ENCODE measurements around the gene AP1S1.

AP1S1 gene

DNA sequence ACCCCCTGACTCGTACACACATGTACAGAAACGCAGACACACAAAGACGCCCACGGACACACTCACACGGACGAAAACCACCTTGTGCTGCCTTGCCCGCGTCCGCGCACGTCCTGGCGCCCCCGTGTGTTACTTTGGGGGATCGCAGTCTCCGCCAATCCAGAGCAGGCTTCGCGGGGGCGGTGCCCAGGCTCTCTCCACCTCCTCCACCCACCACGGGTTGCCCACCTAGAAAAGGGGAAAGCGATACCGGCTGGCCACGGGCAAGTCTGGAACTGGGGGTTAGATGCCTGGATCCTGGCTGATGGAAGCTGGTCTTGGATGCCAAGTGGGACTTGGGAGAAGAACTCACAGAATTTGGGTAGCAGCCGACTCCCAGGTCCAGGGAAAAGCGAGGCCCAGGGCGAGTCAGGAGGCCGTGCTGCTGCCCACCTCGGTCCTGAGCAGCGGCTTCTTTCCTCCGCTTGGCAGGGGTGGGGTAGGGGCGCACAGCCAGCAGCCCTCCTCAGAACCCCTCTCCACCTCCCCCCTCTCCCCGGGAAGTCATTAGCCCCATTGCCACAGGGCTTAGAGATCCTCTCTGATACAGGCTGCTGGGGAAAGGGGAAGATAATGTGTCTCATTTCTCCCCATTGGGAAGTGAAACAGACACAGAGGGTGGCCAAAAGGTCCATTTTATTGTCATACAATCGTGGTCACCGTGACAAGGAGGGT lies 15.7 kb downstream of the AP1S1 start:
- no peak overlapping the region for H3K4me3 ChIP-seq (IDR thresholded peaks at IDR 0.05; ENCODE audit: insufficient read depth, low read depth, low read length)
- no peak overlapping the region for H3K27ac ChIP-seq
- peaks cover 15% of the 10 kb centered on the region for H3K4me1 ChIP-seq (ENCODE audit: low read depth, poor library complexity, severe bottlenecking)
- no peak overlapping the region for H3K9ac ChIP-seq
- peak overlapping the region; percentile 18; the same call in 1 of the 2 replicates for H3K4me2 ChIP-seq
- peaks cover 89% of the 10 kb centered on the region for H3K27me3 ChIP-seq (ENCODE audit: insufficient read depth, low read depth)
- H2AFZ ChIP-seq (ENCODE audit: low read depth) = peak overlapping the region; percentile 38; the same call in 1 of the 2 replicates
- H3K36me3 ChIP-seq (ENCODE audit: insufficient read depth) = no peaks in the 10 kb centered on the region
- H4K20me1 ChIP-seq (ENCODE audit: insufficient read depth) = no peaks in the 10 kb centered on the region
- TF ChIP-seq, protein P1, sequence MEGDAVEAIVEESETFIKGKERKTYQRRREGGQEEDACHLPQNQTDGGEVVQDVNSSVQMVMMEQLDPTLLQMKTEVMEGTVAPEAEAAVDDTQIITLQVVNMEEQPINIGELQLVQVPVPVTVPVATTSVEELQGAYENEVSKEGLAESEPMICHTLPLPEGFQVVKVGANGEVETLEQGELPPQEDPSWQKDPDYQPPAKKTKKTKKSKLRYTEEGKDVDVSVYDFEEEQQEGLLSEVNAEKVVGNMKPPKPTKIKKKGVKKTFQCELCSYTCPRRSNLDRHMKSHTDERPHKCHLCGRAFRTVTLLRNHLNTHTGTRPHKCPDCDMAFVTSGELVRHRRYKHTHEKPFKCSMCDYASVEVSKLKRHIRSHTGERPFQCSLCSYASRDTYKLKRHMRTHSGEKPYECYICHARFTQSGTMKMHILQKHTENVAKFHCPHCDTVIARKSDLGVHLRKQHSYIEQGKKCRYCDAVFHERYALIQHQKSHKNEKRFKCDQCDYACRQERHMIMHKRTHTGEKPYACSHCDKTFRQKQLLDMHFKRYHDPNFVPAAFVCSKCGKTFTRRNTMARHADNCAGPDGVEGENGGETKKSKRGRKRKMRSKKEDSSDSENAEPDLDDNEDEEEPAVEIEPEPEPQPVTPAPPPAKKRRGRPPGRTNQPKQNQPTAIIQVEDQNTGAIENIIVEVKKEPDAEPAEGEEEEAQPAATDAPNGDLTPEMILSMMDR (conservative IDR thresholded peaks at IDR 0.05; ENCODE audit: low read depth, low read length) = peak; percentile 89
- no peaks in the 10 kb centered on the region for H3K79me2 ChIP-seq (ENCODE audit: insufficient read depth, low read depth)

DNA sequence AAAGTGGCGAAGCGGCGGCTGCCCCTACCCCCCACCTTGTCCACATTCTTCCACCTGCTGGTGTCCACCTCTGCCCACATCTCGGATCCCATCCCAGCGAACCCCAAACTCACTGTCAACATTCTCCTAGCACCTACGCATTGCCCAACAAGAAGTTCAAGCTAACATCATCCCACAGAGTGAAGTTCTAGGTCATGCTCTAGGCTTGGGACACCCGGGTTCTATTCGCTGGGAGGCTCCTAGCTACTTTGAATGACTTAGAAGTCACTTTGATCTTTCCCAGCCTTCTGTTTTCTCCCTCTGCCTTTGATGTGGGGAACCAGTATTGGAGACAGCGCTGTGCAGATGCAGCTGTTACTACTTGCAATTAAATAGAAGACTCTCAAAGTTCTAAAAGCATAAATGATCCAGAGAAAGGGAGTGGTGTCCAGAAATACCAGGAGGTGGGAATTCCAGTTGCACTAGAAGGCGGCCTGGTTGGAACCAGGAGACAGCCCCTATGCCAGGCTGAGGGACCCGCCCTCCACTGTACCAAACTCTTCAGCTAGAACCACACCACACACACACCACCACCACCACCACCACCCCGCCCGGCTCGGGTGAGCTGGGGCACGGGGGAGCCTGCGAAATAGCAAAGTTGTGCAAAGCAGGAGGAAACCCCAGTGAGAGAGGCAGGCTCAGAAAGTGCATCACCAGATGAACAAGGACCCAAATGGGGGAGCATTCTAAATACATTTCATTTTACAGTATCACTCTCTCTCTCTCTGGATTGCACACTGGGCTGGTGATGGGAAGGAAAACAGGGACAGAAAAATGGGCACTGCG lies 16.6 kb downstream of the AP1S1 start:
- H3K27me3 ChIP-seq (ENCODE audit: insufficient read depth, low read depth) = peaks cover 96% of the 10 kb centered on the region
- no peak overlapping the region for H2AFZ ChIP-seq (ENCODE audit: low read depth)
- TF ChIP-seq, protein P1 (conservative IDR thresholded peaks at IDR 0.05; ENCODE audit: low read depth, low read length) = no peak
- no peaks in the 10 kb centered on the region for H3K79me2 ChIP-seq (ENCODE audit: insufficient read depth, low read depth)
- H3K4me1 ChIP-seq (ENCODE audit: low read depth, poor library complexity, severe bottlenecking) = peaks cover 9% of the 10 kb centered on the region
- H4K20me1 ChIP-seq (ENCODE audit: insufficient read depth) = no peaks in the 10 kb centered on the region
- H3K9ac ChIP-seq = no peak overlapping the region
- no peak overlapping the region for H3K4me3 ChIP-seq (IDR thresholded peaks at IDR 0.05; ENCODE audit: insufficient read depth, low read depth, low read length)
- no peak overlapping the region for H3K27ac ChIP-seq
- H3K36me3 ChIP-seq (ENCODE audit: insufficient read depth) = no peaks in the 10 kb centered on the region
- no peak overlapping the region for H3K4me2 ChIP-seq

DNA sequence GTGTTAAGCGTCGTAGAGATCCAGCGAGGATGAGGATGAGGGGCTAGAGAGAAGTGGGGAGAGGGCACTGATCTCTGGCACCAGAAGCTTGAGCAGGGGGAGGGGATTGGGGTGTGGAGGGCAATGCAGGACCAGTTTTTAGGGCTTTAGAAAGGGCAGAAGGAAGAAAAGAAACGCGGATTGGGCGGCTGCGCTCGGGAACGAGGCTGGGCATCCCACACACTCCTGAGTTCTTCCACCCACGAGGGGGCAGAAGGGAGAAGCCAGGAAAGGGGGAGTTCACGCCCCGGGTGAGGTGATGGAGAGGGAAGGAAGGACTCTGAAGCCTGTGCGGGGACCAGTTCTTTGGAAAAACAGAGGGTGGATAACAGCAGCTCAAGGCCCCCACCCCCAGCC lies 17.2 kb downstream of the AP1S1 start:
- no peak overlapping the region for H3K4me2 ChIP-seq
- H3K27ac ChIP-seq = no peak overlapping the region
- TF ChIP-seq, protein P1 (conservative IDR thresholded peaks at IDR 0.05; ENCODE audit: low read depth, low read length) = no peak
- no peaks in the 10 kb centered on the region for H3K79me2 ChIP-seq (ENCODE audit: insufficient read depth, low read depth)
- H3K9ac ChIP-seq = no peak overlapping the region
- H3K36me3 ChIP-seq (ENCODE audit: insufficient read depth) = no peaks in the 10 kb centered on the region
- H3K27me3 ChIP-seq (ENCODE audit: insufficient read depth, low read depth) = peaks cover 96% of the 10 kb centered on the region
- no peaks in the 10 kb centered on the region for H4K20me1 ChIP-seq (ENCODE audit: insufficient read depth)
- peaks cover 7% of the 10 kb centered on the region for H3K4me1 ChIP-seq (ENCODE audit: low read depth, poor library complexity, severe bottlenecking)
- H2AFZ ChIP-seq (ENCODE audit: low read depth) = no peak overlapping the region
- no peak overlapping the region for H3K4me3 ChIP-seq (IDR thresholded peaks at IDR 0.05; ENCODE audit: insufficient read depth, low read depth, low read length)

DNA sequence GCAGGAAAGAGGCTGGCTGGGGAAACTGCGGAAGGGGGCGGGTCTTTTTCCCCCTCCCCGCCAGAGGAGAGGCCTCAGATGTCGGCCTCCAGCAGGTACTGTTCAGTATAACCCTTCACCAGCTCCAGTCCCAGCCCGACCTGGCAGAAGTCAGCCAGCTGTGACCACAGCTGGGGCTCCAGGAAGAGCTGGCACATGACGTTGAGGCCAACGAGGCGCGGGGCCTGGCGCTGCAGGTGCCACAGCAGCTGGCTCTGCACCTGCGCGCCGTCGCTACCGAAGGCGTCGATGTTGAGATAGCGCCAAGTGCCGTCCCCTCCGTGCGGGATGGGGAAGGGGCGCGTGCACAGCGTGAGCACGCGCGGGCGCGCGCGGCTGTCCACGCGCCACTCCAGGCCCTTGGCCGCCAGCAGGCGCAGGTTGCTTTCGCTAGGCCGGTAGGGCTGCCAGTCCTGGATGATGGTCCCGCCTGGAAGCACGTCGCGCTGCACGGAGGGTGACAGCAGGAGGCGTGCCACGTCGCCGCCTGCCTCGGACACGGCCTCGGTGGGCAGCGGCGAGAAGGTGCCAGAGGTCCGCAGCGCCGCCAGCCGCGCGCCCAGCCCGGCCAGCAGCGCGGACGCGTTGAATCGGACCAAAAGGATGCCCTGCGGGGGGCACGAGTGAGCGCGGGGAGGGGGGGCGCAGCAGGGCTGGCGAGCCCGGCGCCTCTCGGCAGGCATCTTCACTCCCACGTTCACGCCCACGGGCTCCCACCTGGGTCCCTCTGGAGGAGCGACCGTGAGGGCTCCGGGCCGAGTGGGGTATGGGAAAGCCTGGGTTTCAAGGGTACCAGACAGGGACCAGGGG lies 18.0 kb downstream of the AP1S1 start:
- Histone ChIP-seq H3K9ac (no peak overlapping the region), H3K79me2 (ENCODE audit: insufficient read depth, low read depth) (no peaks in the 10 kb centered on the region), H3K4me2 (no peak overlapping the region), H3K27me3 (ENCODE audit: insufficient read depth, low read depth) (peaks cover 99% of the 10 kb centered on the region), H3K27ac (no peak overlapping the region), H2AFZ (ENCODE audit: low read depth) (no peak overlapping the region), H3K4me3 (IDR thresholded peaks at IDR 0.05; ENCODE audit: insufficient read depth, low read depth, low read length) (no peak overlapping the region), H4K20me1 (ENCODE audit: insufficient read depth) (no peaks in the 10 kb centered on the region), H3K4me1 (ENCODE audit: low read depth, poor library complexity, severe bottlenecking) (peaks cover 7% of the 10 kb centered on the region), H3K36me3 (ENCODE audit: insufficient read depth) (no peaks in the 10 kb centered on the region)
- TF ChIP-seq, protein P1 (conservative IDR thresholded peaks at IDR 0.05; ENCODE audit: low read depth, low read length) = no peak

Data from KMS-11 (cell line).